Measurements from ENCODE around the gene LPP. TPM values are rescaled to one million over a fixed set of nuclear protein-coding genes. Genes with fewer than 3 reads are reported as not detected.

The LPP gene
- total and polyA plus RNA-seq, 2 of the 13 experiments (the other 11 are each of a cell fraction or from before 2014, with no cell fraction given), result 19.2 to 29.9 TPM

- TF ChIP-seq ZFP90 (CRISPR knock-in tag; IDR thresholded peaks at IDR 0.05; ENCODE audit: borderline replicate concordance) (no peak), FOXA3 (CRISPR knock-in tag; IDR thresholded peaks at IDR 0.05) (0 out of 2 replicates have a peak, but pooled peaks have one; percentile 24), BCL6 (CRISPR knock-in tag; IDR thresholded peaks at IDR 0.05) (peak; percentile 36; the same call in 1 of the 2 replicates), GPN1 (CRISPR knock-in tag; IDR thresholded peaks at IDR 0.05; ENCODE audit: borderline replicate concordance) (no peak), ZBTB39 (CRISPR knock-in tag; IDR thresholded peaks at IDR 0.05) (0 out of 2 replicates have a peak, but pooled peaks have one; percentile 51)
- TF ChIP-seq, protein P1, sequence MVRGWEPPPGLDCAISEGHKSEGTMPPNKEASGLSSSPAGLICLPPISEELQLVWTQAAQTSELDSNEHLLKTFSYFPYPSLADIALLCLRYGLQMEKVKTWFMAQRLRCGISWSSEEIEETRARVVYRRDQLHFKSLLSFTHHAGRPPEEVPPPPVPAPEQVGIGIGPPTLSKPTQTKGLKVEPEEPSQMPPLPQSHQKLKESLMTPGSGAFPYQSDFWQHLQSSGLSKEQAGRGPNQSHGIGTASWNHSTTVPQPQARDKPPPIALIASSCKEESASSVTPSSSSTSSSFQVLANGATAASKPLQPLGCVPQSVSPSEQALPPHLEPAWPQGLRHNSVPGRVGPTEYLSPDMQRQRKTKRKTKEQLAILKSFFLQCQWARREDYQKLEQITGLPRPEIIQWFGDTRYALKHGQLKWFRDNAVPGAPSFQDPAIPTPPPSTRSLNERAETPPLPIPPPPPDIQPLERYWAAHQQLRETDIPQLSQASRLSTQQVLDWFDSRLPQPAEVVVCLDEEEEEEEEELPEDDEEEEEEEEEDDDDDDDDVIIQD (CRISPR knock-in tag; IDR thresholded peaks at IDR 0.05; ENCODE audit: low read depth), result peak; percentile 29; the same call in 1 of the 2 replicates
These were observed 100.6 kb downstream of the LPP start (continued) for GRCh38 chr3:188254520-188255070.

- 89% methylated on average over 2 of the region's 2 CpGs for WGBS (ENCODE audit: low lambda C conversion rate)
- Histone ChIP-seq H3K27me3 (ENCODE audit: control insufficient read depth in 1 of 2, insufficient read depth in 2 of 2, low read length in 2 of 2) (no peaks in the 10 kb centered on the region), H3K4me2 (ENCODE audit: low read depth, low read length) (no peak overlapping the region), H3K27ac (ENCODE audit: extremely low read length, insufficient read depth, low read length) (no peak overlapping the region), H3K9me3 (ENCODE audit: low read length) (no peaks in the 10 kb centered on the region), H3K4me1 (ENCODE audit: insufficient read depth, low read length) (peaks cover 61% of the 10 kb centered on the region), H3K36me3 (replicated peaks in 1 of 2; ENCODE audit: control insufficient read depth in 1 of 2, insufficient read depth in 2 of 2, low read length in 2 of 2) (no peaks in the 10 kb centered on the region; a peak in 2 of 5 replicates), H2AFZ (ENCODE audit: low read length) (no peak overlapping the region), H3K9ac (ENCODE audit: insufficient read depth, low read depth, low read length) (no peak overlapping the region), H3K4me3 (replicated peaks in 1 of 3; ENCODE audit: insufficient read depth in 1 of 3, low read depth in 2 of 3, low read length in 3 of 3) (no peak overlapping the region), H4K20me1 (ENCODE audit: insufficient read depth, low read length) (no peaks in the 10 kb centered on the region; the same call in 1 of the 2 replicates), H3K79me2 (ENCODE audit: insufficient read depth, low read length) (peaks cover 11% of the 10 kb centered on the region)
- ATAC-seq (no peak), DNase-seq (ENCODE audit: low spot score) (no peak), FAIRE-seq (no peak)
- no TSS peak for BruUV-seq (replicated peaks)
- no peak for TF ChIP-seq IKZF1 (IDR thresholded peaks at IDR 0.05)
- TF ChIP-seq ZNF629 (CRISPR knock-in tag; conservative IDR thresholded peaks at IDR 0.05), result peak; percentile 34; the same call in 1 of the 2 replicates
- in situ Hi-C loops (cut with HindIII; ENCODE audit: extremely low pct_ligation_motif_present, low pct_unique_long_range_greater_than_20kb) (no loop called here), intact Hi-C loops (cut with micrococcal nuclease; ENCODE audit: unreplicated experiment) (no loop called here)
- ChIA-PET CTCF (ENCODE audit: low intra/inter-chr PET ratio, low total read pairs) (no interaction called here), POLR2A (interaction anchor here (1.3 kb wide), 1 partner anchor 40 kb away, joined by 3 read pairs; no protein-coding TSS in a partner anchor)
These were observed 101.2 kb downstream of the LPP start for GRCh38 chr3:188255190-188255589.
